ENCODE results near the gene PYM1. TPM values are rescaled to one million over a fixed set of nuclear protein-coding genes. Genes with fewer than 3 reads are reported as not detected.

The PYM1 gene
- total and polyA plus RNA-seq, 2 of the 13 experiments (the other 11 are each of a cell fraction or from before 2014, with no cell fraction given): 44.0 to 51.8 TPM

- TF ChIP-seq PRDM15 (CRISPR knock-in tag; IDR thresholded peaks at IDR 0.05) (no peak), GMEB1 (CRISPR knock-in tag; IDR thresholded peaks at IDR 0.05; ENCODE audit: borderline replicate concordance) (no peak), CBFB (CRISPR knock-in tag; IDR thresholded peaks at IDR 0.05) (no peak; the same call in 1 of the 2 replicates), HOXD1 (CRISPR knock-in tag; IDR thresholded peaks at IDR 0.05) (0 out of 2 replicates have a peak, but pooled peaks have one; percentile 38), NFE2L1 (CRISPR knock-in tag; IDR thresholded peaks at IDR 0.05; ENCODE audit: borderline replicate concordance) (no peak), RERE (CRISPR knock-in tag; IDR thresholded peaks at IDR 0.05; ENCODE audit: low read depth) (no peak), ZNF678 (CRISPR knock-in tag; IDR thresholded peaks at IDR 0.05) (no peak), RAD51 (IDR thresholded peaks at IDR 0.05; ENCODE audit: borderline replicate concordance) (no peak), HOMEZ (CRISPR knock-in tag; IDR thresholded peaks at IDR 0.05; ENCODE audit: low read depth) (peak; percentile 25; the same call in 1 of the 2 replicates), RNF2 (conservative IDR thresholded peaks at IDR 0.05; ENCODE audit: low read depth) (no peak), CCDC6 (CRISPR knock-in tag; IDR thresholded peaks at IDR 0.05) (no peak), ELK4 (CRISPR knock-in tag; IDR thresholded peaks at IDR 0.05; ENCODE audit: borderline replicate concordance) (no peak), SMARCC2 (IDR thresholded peaks at IDR 0.05) (no peak), ZNF713 (CRISPR knock-in tag; IDR thresholded peaks at IDR 0.05) (no peak), ZFP90 (CRISPR knock-in tag; IDR thresholded peaks at IDR 0.05; ENCODE audit: borderline replicate concordance) (peak; percentile 23; the same call in 1 of the 2 replicates)
These were observed 731 bp downstream of the PYM1 start (continued) for GRCh38 chr12:55926738-55927587.

Measured in HepG2 (cell line).